ENCODE measurements around the gene GAL. TPM values are rescaled to one million over a fixed set of nuclear protein-coding genes. Genes with fewer than 3 reads are reported as not detected.

Gene GAL
- polyA plus RNA-seq, 4 donors, result 0.20 to 1.2 (median 0.76) TPM

DNA sequence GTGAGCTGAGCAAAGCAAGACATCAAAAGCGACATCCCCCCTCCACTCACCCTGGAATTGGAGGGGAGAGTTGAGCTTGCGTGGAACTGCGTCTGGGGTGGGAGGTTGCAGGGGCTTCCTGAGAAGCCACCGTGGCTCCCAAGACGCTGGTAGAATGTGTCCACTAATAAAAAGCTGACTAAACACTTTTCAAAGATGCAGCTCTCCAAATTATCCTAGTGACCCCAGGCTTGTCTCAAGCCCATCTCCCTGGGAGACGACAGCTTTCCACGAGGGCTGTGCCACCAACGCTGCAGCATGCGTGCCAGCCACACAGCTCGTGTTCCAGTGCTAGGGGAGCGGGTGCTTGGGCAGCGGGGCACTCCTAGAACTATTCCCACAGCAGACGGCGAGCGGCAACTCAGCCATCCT lies 6.3 kb upstream of the GAL start:
- DNase-seq (ENCODE audit: low read depth in 4 of 4, low spot score in 3 of 4), result no peak

GRCh38 chr11:68680541-68681231 lies 3.7 kb upstream of the GAL start:
- DNase-seq (ENCODE audit: low read depth in 4 of 4, low spot score in 3 of 4), result no peak

GRCh38 chr11:68682531-68682961 lies 1.8 kb upstream of the GAL start:
- DNase-seq (ENCODE audit: low read depth in 4 of 4, low spot score in 3 of 4), result no peak

DNA sequence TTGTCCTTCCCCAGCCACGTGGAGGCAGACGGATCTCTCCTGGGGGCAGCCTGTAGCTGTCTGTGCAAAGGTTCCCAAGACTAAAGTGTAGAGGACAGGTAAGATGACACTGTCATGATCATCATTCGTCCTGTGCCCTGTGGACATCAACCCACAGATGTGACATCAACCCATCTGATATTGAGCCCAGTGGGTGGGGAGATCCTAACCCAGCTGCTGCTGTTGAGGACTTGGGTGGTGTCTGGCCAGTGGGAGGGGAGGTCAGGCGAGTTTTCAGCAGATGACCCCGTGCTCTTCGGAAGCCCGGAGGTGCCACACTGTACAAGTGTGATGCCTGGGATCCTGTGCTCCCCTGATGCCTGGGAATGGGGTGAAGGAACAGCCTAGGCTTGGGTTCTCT lies 1.2 kb upstream of the GAL start:
- DNase-seq (ENCODE audit: low read depth in 4 of 4, low spot score in 3 of 4), result no peak

- no peak for DNase-seq (ENCODE audit: low read depth in 4 of 4, low spot score in 3 of 4)
Observed at GRCh38 chr11:68683536-68684384, 584 bp upstream of the GAL start.

- DNase-seq (ENCODE audit: low read depth in 4 of 4, low spot score in 3 of 4), result no peak
Observed at GRCh38 chr11:68685656-68686380, 1.5 kb downstream of the GAL start.

DNA sequence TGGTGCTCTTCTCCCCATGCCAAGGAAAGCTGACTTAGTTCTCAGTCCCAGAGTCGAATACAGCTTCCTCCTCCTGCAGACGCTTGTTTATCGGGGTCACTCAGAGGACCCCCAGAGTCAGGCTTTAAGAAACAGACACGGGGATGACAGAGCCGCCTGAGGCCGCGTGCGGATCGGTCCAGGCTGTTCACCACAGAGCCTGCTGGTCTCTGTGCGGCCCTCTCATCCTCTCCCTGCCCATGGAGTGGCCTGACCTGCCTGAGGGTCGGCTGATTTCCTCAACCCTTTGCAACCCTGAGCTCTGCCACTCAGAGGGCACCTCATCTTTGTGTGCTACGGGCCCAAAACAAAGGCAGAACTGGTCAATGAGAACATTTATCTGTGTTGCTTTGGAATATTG lies 2.1 kb downstream of the GAL start:
- no peak for DNase-seq (ENCODE audit: low read depth in 4 of 4, low spot score in 3 of 4)

DNA sequence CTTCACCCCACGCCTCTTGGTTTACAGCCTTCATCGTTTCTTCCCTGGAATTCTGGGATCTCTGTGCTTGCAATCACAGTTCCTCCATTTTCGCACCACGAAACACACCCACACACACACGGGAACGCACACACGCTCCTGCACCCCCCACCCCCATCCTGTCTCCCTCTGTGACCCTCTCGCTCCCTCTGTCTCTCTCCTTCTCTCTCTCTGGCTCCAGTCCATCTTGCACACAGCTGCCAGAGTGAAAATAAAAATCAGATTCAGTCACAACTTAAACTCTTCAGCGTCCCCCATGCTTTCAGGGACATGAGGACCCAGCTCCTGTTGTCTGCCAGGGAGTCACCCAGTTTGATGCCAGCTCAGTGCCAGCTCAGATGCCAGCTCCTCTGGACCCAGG lies 3.0 kb downstream of the GAL start:
- no peak for DNase-seq (ENCODE audit: low read depth in 4 of 4, low spot score in 3 of 4)

- DNase-seq (ENCODE audit: low read depth in 4 of 4, low spot score in 3 of 4), result no peak
Observed at GRCh38 chr11:68687986-68688385, 3.6 kb downstream of the GAL start.

DNA sequence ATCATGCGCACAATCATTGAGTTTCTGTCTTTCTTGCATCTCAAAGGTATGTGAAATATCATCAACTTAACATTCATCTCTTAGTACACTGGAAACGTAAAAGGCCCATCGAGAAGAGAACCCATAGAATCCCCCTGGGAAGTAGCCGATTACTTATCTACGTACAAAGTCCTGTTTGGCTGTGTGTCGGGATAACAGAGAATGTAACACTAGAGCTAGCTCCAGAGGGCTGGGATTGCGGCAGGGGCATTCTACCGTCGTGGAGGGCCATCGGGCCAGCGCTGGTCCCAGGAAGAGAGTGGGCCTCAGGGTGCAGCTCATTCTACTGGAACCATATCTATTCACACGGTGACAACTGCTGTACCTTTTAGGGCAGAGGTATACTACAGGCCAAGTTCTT lies 4.5 kb downstream of the GAL start:
- DNase-seq (ENCODE audit: low read depth in 4 of 4, low spot score in 3 of 4), result no peak

- no peak for DNase-seq (ENCODE audit: low read depth in 4 of 4, low spot score in 3 of 4)
Observed at GRCh38 chr11:68689737-68690625, 5.6 kb downstream of the GAL start.

- DNase-seq (ENCODE audit: low read depth in 4 of 4, low spot score in 3 of 4), result no peak
Observed at GRCh38 chr11:68690671-68691401, 6.5 kb downstream of the GAL start.

- no peak for DNase-seq (ENCODE audit: low read depth in 4 of 4, low spot score in 3 of 4)
Observed at GRCh38 chr11:68691402-68691784, 7.0 kb downstream of the GAL start.

DNA sequence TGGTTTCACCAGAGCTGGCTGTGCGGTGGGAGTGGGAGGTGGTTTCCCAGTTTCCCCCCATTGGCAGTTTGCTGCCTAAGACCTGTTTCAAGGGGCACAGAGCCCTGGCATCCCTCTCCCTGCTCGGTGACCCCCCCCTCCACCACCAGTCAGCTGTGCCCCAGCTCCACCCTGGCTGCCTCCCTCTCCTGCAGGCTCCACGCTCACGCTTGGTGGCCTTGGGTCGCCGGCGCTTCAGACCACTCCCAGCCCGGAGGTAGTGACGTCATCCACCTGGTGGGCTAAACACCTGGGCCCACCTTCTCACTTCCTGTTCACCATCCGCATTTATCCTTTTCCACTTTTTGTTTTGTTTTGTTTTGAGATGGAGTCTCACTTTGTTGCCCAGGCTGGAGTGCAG lies 7.8 kb downstream of the GAL start:
- no peak for DNase-seq (ENCODE audit: low read depth in 4 of 4, low spot score in 3 of 4)

GRCh38 chr11:68692871-68693483 lies 8.6 kb downstream of the GAL start:
- DNase-seq (ENCODE audit: low read depth in 4 of 4, low spot score in 3 of 4), result no peak

DNA sequence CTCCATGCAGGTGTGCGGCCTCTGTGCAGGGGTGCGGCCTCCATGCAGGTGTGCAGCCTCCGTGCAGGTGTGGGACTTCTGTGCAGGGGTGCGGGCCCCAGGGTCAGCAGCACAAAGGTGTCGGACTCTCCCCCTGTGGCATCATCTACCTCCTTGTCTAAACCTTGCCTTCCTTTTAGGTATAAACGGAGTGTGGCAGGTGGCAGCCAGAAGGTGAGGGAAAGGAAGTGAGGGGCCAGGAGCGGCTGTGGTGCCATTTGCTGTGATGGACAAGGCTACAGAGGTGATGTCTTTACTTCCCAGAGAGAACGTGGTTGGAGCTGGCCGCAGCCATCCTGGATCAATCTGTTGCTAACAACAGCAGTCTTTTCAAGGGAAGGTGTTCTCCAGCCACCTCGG lies 9.1 kb downstream of the GAL start:
- no peak for DNase-seq (ENCODE audit: low read depth in 4 of 4, low spot score in 3 of 4)

DNA sequence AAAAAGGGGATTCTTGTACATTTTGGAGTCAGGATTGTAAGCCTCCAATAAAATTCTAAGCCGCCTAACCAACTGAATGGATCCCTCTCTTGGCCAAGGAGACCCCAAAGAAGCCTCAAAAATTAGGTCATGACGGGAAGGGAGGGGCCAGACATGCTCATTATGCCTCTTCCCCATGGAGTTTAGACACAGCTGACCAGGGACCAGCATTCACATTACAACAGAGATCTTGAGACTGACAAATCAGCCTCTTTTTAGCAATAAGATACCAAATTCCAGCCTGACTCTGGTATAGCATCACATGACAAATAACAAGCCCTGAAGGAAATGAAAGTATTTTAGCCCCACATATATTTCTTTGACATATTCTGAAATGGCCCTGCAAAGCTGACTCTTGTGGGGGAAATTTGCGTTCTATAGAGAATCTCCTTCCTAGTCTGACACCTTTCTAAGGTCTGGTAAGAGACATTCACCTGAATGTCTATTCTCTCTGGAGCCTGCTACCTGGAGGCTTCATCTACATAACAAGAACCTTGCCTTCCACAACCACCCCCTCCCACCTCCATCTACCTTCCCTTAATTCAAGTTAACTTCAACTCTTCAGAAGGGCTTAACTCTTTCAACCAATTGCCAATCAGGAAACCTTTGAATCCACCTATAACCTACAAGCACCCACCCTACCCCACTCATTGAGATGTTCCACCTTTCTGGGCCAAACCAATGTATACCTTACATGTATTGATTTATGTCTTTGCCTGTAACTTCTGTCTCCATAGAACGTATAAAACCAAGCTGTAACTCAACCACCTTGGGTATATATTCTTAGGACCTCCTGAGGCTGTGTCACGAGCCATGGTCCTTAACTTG lies 10.3 kb downstream of the GAL start:
- DNase-seq (ENCODE audit: low read depth in 4 of 4, low spot score in 3 of 4), result no peak

DNA sequence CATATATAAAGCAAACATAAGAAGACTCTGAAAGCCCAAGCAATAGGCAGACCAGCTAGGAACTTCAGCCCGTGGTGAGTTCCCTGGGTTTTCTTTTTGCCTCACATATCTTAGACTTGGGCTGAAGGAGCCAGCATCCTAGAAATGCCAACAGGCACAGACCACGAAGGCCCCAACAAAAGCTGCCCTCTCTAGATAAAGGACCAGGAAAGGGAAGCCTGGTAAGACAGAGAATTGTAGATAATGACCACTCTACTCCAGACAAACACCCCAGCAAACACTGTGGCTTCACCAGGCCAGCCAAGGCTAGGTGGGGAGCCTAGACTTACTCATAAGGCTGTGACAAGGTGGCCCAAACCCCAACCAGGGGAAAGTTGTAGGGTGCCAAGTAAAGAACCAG lies 11.2 kb downstream of the GAL start:
- DNase-seq (ENCODE audit: low read depth in 4 of 4, low spot score in 3 of 4), result no peak
